KG1 (cell line): Measurements from ENCODE around the gene RNPC3.

Experiments
- DNase-seq: peaks from one replicate; lab custom pipeline; 2025; lab: John Stamatoyannopoulos, UW

Gene RNPC3

GRCh38 chr1:103525607-103526507 lies at the start of gene RNPC3:
RNPC3 (plus strand) TSS chr1:103525699; CDS start chr1:103526071, 372 bp downstream.
- peak; percentile 94 for DNase-seq

- no peak for DNase-seq
Measured at GRCh38 chr1:103477101-103477500, 48.4 kb upstream of the RNPC3 start.

GRCh38 chr1:103489935-103490334 lies 35.6 kb upstream of the RNPC3 start:
- no peak for DNase-seq

- no peak for DNase-seq
Measured at GRCh38 chr1:103492003-103492625, 33.4 kb upstream of the RNPC3 start.

- no peak for DNase-seq
Measured at GRCh38 chr1:103496014-103496635, 29.4 kb upstream of the RNPC3 start.

- DNase-seq, result no peak
Measured at GRCh38 chr1:103497404-103497803, 28.1 kb upstream of the RNPC3 start.

GRCh38 chr1:103509250-103509649 lies 16.2 kb upstream of the RNPC3 start:
- DNase-seq, result no peak

- no peak for DNase-seq
Measured at GRCh38 chr1:103513711-103514110, 11.8 kb upstream of the RNPC3 start.

- DNase-seq, result peak; percentile 6
Measured at GRCh38 chr1:103514920-103515503, 10.5 kb upstream of the RNPC3 start.

GRCh38 chr1:103516283-103516682 lies 9.2 kb upstream of the RNPC3 start:
- DNase-seq, result no peak

GRCh38 chr1:103516693-103517092 lies 8.8 kb upstream of the RNPC3 start:
- no peak for DNase-seq

- no peak for DNase-seq
Measured at GRCh38 chr1:103517380-103518047, 8.0 kb upstream of the RNPC3 start.

GRCh38 chr1:103520822-103521221 lies 4.7 kb upstream of the RNPC3 start:
- no peak for DNase-seq

GRCh38 chr1:103523346-103523745 lies 2.2 kb upstream of the RNPC3 start:
- no peak for DNase-seq

GRCh38 chr1:103525114-103525606 lies 339 bp upstream of the RNPC3 start:
- DNase-seq, result peak; percentile 17

- no peak for DNase-seq
Measured at GRCh38 chr1:103527331-103527730, 1.8 kb downstream of the RNPC3 start.

- DNase-seq, result no peak
Measured at GRCh38 chr1:103529746-103530145, 4.2 kb downstream of the RNPC3 start.

GRCh38 chr1:103538226-103538625 lies 12.7 kb downstream of the RNPC3 start:
- no peak for DNase-seq

GRCh38 chr1:103541431-103541830 lies 15.9 kb downstream of the RNPC3 start:
- no peak for DNase-seq

- no peak for DNase-seq
Measured at GRCh38 chr1:103546496-103546895, 21.0 kb downstream of the RNPC3 start.

GRCh38 chr1:103547840-103548239 lies 22.3 kb downstream of the RNPC3 start:
- DNase-seq, result no peak

- no peak for DNase-seq
Measured at GRCh38 chr1:103560427-103560826, 34.9 kb downstream of the RNPC3 start.
